Measurements from ENCODE around the gene DNAJC4.
A peak's percentile ranks its signal among the peaks of the same experiment; 100 is the strongest.

Gene DNAJC4

GRCh38 chr11:64232967-64233315 lies 2.6 kb downstream of the DNAJC4 start:
- Histone ChIP-seq H3K4me3 (replicated peaks; ENCODE audit: low read depth, low read length) (no peak overlapping the region), H3K36me3 (ENCODE audit: control insufficient read depth, insufficient read depth, low read length) (no peaks in the 10 kb centered on the region; the same call in none of the 2 replicates), H3K27me3 (replicated peaks; ENCODE audit: control insufficient read depth, insufficient read depth, low read length) (no peaks in the 10 kb centered on the region)
- no peak for DNase-seq (ENCODE audit: extremely low read depth, insufficient read length)
- no peak for TF ChIP-seq CTCF (IDR thresholded peaks at IDR 0.05; ENCODE audit: insufficient read depth, low read length, poor library complexity, severe bottlenecking)

DNA sequence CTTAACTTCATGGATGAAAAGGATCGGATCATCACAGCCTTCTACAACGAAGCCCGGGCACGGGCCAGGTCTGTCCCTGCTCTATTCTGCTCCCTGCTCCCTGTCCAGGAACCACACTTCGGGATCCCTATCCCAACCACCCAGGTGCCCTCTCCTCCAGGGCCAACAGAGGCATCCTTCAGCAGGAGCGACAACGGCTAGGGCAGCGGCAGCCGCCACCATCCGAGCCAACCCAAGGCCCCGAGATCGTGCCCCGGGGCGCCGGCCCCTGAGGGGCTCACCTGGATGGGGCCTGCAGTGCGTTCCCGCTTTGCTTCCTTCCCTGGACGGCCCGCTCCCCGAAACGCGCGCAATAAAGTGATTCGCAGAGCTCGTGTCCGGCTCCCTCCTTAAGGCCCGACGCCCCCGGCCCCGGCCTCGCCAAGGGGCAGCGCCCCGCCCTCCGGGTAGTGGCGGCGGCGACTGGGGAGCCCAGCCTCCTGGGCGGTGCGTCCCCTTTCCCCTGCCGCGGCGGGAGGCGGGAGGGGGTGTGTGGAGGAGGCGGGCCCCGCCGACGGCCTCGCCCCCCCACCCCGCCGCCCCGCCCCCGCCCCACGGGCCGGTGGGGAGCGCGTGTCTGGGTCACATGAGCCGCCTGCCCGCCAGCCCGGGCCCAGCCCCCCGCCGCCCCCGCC lies 3.7 kb downstream of the DNAJC4 start, which contains the start of gene VEGFB:
TSS of gene VEGFB (plus strand) at position 672 of the 674 bp plus-strand sequence. CDS start 250 bp downstream, outside the sequence.
- DNase-seq (ENCODE audit: extremely low read depth, insufficient read length): peak; percentile 68
- H3K27me3 ChIP-seq (replicated peaks; ENCODE audit: control insufficient read depth, insufficient read depth, low read length): no peaks in the 10 kb centered on the region
- TF ChIP-seq CTCF (IDR thresholded peaks at IDR 0.05; ENCODE audit: insufficient read depth, low read length, poor library complexity, severe bottlenecking): no peak
- peak within 1 kb of the TSS; percentile 72 for H3K4me3 ChIP-seq (replicated peaks; ENCODE audit: low read depth, low read length)
- peaks cover under 1% of the 10 kb centered on the region for H3K36me3 ChIP-seq (ENCODE audit: control insufficient read depth, insufficient read depth, low read length)

DNA sequence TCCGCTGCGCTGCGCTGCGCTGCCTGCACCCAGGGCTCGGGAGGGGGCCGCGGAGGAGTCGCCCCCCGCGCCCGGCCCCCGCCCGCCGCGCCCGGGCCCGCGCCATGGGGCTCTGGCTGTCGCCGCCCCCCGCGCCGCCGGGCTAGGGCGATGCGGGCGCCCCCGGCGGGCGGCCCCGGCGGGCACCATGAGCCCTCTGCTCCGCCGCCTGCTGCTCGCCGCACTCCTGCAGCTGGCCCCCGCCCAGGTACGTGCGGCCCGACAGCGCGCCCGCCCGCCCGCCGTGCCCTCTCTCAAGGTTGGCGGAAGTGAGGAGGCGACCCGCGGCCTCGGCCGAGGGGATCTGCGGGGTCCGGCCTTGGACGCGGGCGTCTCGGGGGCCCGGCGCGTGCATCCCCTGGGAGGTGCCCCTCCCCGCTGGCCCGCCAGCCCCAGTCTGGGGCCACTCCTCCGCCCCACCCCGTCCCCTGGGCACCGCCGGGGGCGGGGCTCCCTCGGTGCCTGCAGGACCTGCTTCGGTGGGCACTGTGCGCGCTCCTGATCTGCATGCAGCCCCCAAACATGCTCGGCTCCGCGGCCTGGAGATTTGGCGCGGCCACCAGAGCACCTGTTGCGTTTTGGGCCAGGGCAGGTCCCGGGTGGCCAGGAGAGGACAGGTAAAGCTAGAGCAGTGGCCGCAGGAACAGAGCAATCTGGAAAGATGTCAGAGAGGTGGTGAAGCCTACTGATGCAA lies 4.5 kb downstream of the DNAJC4 start:
- H3K27me3 ChIP-seq (replicated peaks; ENCODE audit: control insufficient read depth, insufficient read depth, low read length): no peaks in the 10 kb centered on the region
- DNase-seq (ENCODE audit: extremely low read depth, insufficient read length): peak; percentile 63
- TF ChIP-seq CTCF (IDR thresholded peaks at IDR 0.05; ENCODE audit: insufficient read depth, low read length, poor library complexity, severe bottlenecking): no peak

DNA sequence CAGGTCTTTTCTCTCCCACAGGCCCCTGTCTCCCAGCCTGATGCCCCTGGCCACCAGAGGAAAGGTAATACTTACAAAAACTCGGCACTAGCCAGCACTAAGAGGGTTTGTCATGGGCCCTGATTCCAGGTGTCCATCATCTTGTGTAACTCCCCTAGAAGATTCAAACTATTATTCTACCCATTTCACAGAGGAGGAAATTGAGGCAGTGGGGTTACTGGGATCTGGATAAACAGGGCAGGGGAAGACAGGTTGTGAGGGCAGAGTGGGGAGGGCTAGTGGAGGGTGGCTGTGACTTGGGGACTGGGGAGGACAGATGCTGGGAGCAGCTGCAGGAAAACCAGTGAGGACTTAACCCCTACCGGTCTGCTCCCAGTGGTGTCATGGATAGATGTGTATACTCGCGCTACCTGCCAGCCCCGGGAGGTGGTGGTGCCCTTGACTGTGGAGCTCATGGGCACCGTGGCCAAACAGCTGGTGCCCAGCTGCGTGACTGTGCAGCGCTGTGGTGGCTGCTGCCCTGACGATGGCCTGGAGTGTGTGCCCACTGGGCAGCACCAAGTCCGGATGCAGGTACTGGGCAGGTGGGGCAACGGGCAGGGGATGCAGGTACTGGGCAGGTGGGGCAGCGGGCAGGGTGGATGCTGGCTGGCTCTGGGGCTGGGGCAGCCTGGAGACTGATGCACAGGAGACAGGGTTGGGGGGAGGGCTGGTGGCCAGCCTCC lies 5.3 kb downstream of the DNAJC4 start:
- H3K36me3 ChIP-seq (ENCODE audit: control insufficient read depth, insufficient read depth, low read length): peaks cover 1% of the 10 kb centered on the region
- no peak for TF ChIP-seq CTCF (IDR thresholded peaks at IDR 0.05; ENCODE audit: insufficient read depth, low read length, poor library complexity, severe bottlenecking)
- H3K4me3 ChIP-seq (replicated peaks; ENCODE audit: low read depth, low read length): peak overlapping the region; percentile 72
- H3K27me3 ChIP-seq (replicated peaks; ENCODE audit: control insufficient read depth, insufficient read depth, low read length): no peaks in the 10 kb centered on the region
- DNase-seq (ENCODE audit: extremely low read depth, insufficient read length): no peak

More for the DNA sequence above, 4.5 kb downstream of the DNAJC4 start:
- Histone ChIP-seq H3K4me3 (replicated peaks; ENCODE audit: low read depth, low read length) (peak overlapping the region; percentile 72), H3K36me3 (ENCODE audit: control insufficient read depth, insufficient read depth, low read length) (peaks cover 1% of the 10 kb centered on the region)

GRCh38 chr11:64237484-64237951 lies 7.2 kb downstream of the DNAJC4 start:
- Histone ChIP-seq H3K27me3 (replicated peaks; ENCODE audit: control insufficient read depth, insufficient read depth, low read length) (no peaks in the 10 kb centered on the region), H3K36me3 (ENCODE audit: control insufficient read depth, insufficient read depth, low read length) (peaks cover 1% of the 10 kb centered on the region), H3K4me3 (replicated peaks; ENCODE audit: low read depth, low read length) (no peak overlapping the region)
- peak; percentile 13 for DNase-seq (ENCODE audit: extremely low read depth, insufficient read length)
- TF ChIP-seq CTCF (IDR thresholded peaks at IDR 0.05; ENCODE audit: insufficient read depth, low read length, poor library complexity, severe bottlenecking): no peak

Measured in GM06990 (cell line).